Keratinocyte (primary cell): ENCODE results near the gene TGFBI. TPM values are rescaled to one million over a fixed set of nuclear protein-coding genes. Genes with fewer than 3 reads are reported as not detected.
A peak's percentile ranks its signal among the peaks of the same experiment; 100 is the strongest.

Source experiments
- DNase-seq: peaks from one replicate; pipeline ENCODE4 v3.0.0-alpha.2; 2011; ENCODE audit warnings: low read depth, missing footprints, low spot score
- FAIRE-seq: peaks from 2 replicates; lab custom pipeline; 2011; peaks lifted over from hg19 to GRCh38; lab: Jason Lieb, UNC
- H2AFZ ChIP-seq: 2 replicates; pipeline ENCODE4 v1.6.0; 2012; ENCODE audit warnings: low read length, control low read depth, inconsistent platforms; ENCODE audit not compliant: control insufficient read depth
- H3K27ac ChIP-seq: 2 replicates; pipeline ENCODE4 v1.5.1; 2011; ENCODE audit warnings: low read length; ENCODE audit not compliant: control insufficient read depth, insufficient read depth
- H3K27me3 ChIP-seq: 3 replicates; pipeline ENCODE4 v1.6.0; 2011; ENCODE audit warnings: low read length; ENCODE audit not compliant: control insufficient read depth, insufficient read depth; ENCODE audit errors: extremely low read depth
- H3K36me3 ChIP-seq, 2 experiments: 2 replicates in 1 of 2; 3 replicates in 1 of 2; pipeline ENCODE4 v1.5.1; 2011; ENCODE audit warnings: low read length in 2 of 2, mild to moderate bottlenecking in 1 of 2; ENCODE audit not compliant: control insufficient read depth in 2 of 2, insufficient read depth in 2 of 2; ENCODE audit errors: extremely low read depth in 1 of 2
- H3K4me1 ChIP-seq: 3 replicates; pipeline ENCODE4 v1.5.1; 2011; ENCODE audit warnings: low read length; ENCODE audit not compliant: control insufficient read depth, insufficient read depth; ENCODE audit errors: extremely low read depth
- H3K4me2 ChIP-seq: 3 replicates; pipeline ENCODE4 v1.6.0; 2011; ENCODE audit warnings: low read depth, low read length; ENCODE audit not compliant: control insufficient read depth, insufficient read depth; ENCODE audit errors: extremely low read depth
- H3K4me3 ChIP-seq, 3 experiments: fragments of 200-600 bp in 1 of 3; sonication (generic) in 1 of 3; 2 replicates in 2 of 3; 3 replicates in 1 of 3; pipeline ENCODE4 v1.5.1; 2011 to 2016; ENCODE audit warnings: low read length in 3 of 3, mild to moderate bottlenecking in 3 of 3, control low read depth in 2 of 3, inconsistent platforms in 1 of 3, low read depth in 1 of 3, mixed read lengths in 1 of 3, mixed run types in 1 of 3, moderate library complexity in 1 of 3; ENCODE audit not compliant: control insufficient read depth in 2 of 3, insufficient read depth in 2 of 3; ENCODE audit errors: extremely low read depth in 1 of 3
- H3K79me2 ChIP-seq: 2 replicates; pipeline ENCODE4 v1.6.0; 2012; ENCODE audit warnings: low read length; ENCODE audit not compliant: control insufficient read depth, insufficient read depth
- H3K9ac ChIP-seq: 3 replicates; pipeline ENCODE4 v1.6.0; 2011; ENCODE audit warnings: low read length; ENCODE audit not compliant: control insufficient read depth, insufficient read depth; ENCODE audit errors: extremely low read depth
- H3K9me1 ChIP-seq: 3 replicates; pipeline ENCODE4 v1.6.0; 2011; ENCODE audit warnings: low read length; ENCODE audit not compliant: control insufficient read depth, insufficient read depth; ENCODE audit errors: extremely low read depth
- H3K9me3 ChIP-seq: 2 replicates; pipeline ENCODE4 v1.5.1; 2012; ENCODE audit warnings: low read depth, low read length; ENCODE audit not compliant: control insufficient read depth
- H4K20me1 ChIP-seq: 3 replicates; pipeline ENCODE4 v1.6.0; 2011; ENCODE audit warnings: low read length; ENCODE audit not compliant: control insufficient read depth, insufficient read depth; ENCODE audit errors: extremely low read depth
- EZH2 ChIP-seq: IDR thresholded peaks from one replicate; pipeline ENCODE4 v1.6.1; 2012; ENCODE audit warnings: inconsistent platforms, mild to moderate bottlenecking, low read length, moderate library complexity
- dilution Hi-C: fragments of 300-500 bp; cut with MboI; formaldehyde crosslinking; loops from one replicate; pipeline ENCODE4 v1.7.0; 2020; ENCODE audit warnings: low sequenced_read_pairs; ENCODE audit not compliant: extremely low pct_ligation_motif_present
- polyA plus RNA-seq, 5 experiments: library from polyadenylated mRNA; depleted of rRNA in 3 of 5; stranded (reverse) in 3 of 5; stranded (forward) in 1 of 5; unstranded in 1 of 5; fragments of >200 nt; gene quantifications; 1 replicate in 1 of 5; 2 replicates in 3 of 5; 3 replicates in 1 of 5; pipeline versions ENCODE4 v1.2.1 to v1.2.3, GENCODE V29; 2011 to 2012; ENCODE audit warnings: missing spikeins in 2 of 5, low read depth in 1 of 5, low replicate concordance in 1 of 5
- TF ChIP-seq, protein P1 (sequence below), 3 experiments: IDR thresholded peaks in 1 of 3; conservative IDR thresholded peaks in 1 of 3; optimal IDR thresholded peaks in 1 of 3; 2 replicates in 2 of 3; 3 replicates in 1 of 3; pipeline versions ENCODE3 to v1.5.1; 2011; ENCODE audit warnings: low read length in 3 of 3, mild to moderate bottlenecking in 3 of 3, moderate library complexity in 2 of 3, control low read depth in 1 of 3, inconsistent platforms in 1 of 3; ENCODE audit not compliant: insufficient read depth in 2 of 3; ENCODE audit errors: extremely low read depth in 1 of 3

TGFBI gene
- polyA plus RNA-seq, 1 donor (not counting 4 experiments of a cell fraction or from before 2014, with no cell fraction given) = 270 TPM

DNA sequence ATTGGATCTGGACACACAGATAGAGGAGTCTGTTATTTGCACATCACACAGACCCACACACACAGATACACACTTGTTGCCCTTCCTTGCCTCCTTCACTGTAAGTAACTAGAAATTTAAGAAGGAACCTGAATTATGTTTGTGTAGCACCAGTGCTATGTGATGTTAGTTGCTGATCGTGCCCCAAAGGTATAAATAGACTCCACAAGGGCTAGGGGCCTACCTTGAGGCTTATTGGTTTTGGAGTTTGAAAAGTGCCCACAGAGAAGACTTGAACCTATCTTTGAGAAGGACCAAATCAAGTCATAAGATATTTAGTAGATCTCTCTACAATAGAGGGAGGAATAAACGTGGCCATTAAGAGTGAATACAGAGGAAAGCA is 8.8 kb upstream of the TGFBI start:
- Histone ChIP-seq H3K27me3 (no peaks in the 10 kb centered on the region), H3K9me3 (no peaks in the 10 kb centered on the region), H4K20me1 (no peaks in the 10 kb centered on the region), H3K79me2 (no peaks in the 10 kb centered on the region), H3K9ac (peak overlapping the region; percentile 29), H3K4me3 (no peak overlapping the region), H3K27ac (peak overlapping the region; percentile 62), H3K4me1 (peaks cover 63% of the 10 kb centered on the region), H3K9me1 (no peaks in the 10 kb centered on the region), H3K36me3 (no peaks in the 10 kb centered on the region), H3K4me2 (peak overlapping the region; percentile 47), H2AFZ (no peak overlapping the region)
- dilution Hi-C loops = no loop called here
- FAIRE-seq = no peak
- no peak for TF ChIP-seq EZH2
- TF ChIP-seq, protein P1, sequence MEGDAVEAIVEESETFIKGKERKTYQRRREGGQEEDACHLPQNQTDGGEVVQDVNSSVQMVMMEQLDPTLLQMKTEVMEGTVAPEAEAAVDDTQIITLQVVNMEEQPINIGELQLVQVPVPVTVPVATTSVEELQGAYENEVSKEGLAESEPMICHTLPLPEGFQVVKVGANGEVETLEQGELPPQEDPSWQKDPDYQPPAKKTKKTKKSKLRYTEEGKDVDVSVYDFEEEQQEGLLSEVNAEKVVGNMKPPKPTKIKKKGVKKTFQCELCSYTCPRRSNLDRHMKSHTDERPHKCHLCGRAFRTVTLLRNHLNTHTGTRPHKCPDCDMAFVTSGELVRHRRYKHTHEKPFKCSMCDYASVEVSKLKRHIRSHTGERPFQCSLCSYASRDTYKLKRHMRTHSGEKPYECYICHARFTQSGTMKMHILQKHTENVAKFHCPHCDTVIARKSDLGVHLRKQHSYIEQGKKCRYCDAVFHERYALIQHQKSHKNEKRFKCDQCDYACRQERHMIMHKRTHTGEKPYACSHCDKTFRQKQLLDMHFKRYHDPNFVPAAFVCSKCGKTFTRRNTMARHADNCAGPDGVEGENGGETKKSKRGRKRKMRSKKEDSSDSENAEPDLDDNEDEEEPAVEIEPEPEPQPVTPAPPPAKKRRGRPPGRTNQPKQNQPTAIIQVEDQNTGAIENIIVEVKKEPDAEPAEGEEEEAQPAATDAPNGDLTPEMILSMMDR (optimal IDR thresholded peaks at IDR 0.05 in 1 of 3, IDR thresholded peaks at IDR 0.05 in 1 of 3, conservative IDR thresholded peaks at IDR 0.05 in 1 of 3; ENCODE audit: extremely low read depth in 1 of 3, insufficient read depth in 2 of 3, low read length in 3 of 3) = no peak
- no peak for DNase-seq

DNA sequence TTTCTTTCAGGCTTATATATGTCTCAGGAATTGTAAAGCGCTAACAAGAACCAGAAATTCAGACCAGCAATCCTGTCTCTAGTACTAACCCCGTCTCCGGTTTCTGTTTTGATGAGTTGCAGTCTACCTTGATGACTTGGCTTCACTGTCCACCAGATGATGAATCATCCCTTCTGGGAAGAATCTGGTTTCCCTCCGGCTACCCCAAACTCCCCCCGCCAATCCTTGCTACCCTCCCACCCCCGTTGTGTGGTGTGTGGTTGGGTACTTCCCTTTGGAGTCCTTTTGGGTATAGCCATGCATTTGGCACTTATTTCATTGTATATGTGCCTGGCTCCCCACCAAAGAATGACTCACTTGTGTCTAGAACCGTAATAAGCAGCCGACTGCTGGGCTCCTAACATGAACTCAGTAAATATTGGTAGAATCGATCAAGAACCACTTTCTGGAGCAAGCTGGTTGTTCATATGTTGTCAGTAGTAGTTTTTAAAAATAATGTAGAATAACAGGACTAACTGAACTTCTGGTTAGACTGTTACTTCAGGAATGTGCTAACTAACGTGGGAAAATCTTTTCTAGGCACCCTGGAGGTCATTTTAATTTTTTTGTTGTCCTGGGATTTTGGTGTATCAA is 8.3 kb upstream of the TGFBI start:
- Histone ChIP-seq H3K79me2 (no peaks in the 10 kb centered on the region), H3K4me2 (peak overlapping the region; percentile 63), H3K9me1 (no peaks in the 10 kb centered on the region), H2AFZ (no peak overlapping the region), H3K27ac (peak overlapping the region; percentile 78), H3K9me3 (no peaks in the 10 kb centered on the region), H3K4me1 (peaks cover 58% of the 10 kb centered on the region), H3K9ac (peak overlapping the region; percentile 29), H3K4me3 (peak overlapping the region in 2 of 3 experiments; percentile 23 to 41), H3K36me3 (no peaks in the 10 kb centered on the region), H4K20me1 (no peaks in the 10 kb centered on the region), H3K27me3 (no peaks in the 10 kb centered on the region)
- dilution Hi-C loops = no loop called here
- TF ChIP-seq, protein P1 (optimal IDR thresholded peaks at IDR 0.05 in 1 of 3, IDR thresholded peaks at IDR 0.05 in 1 of 3, conservative IDR thresholded peaks at IDR 0.05 in 1 of 3; ENCODE audit: extremely low read depth in 1 of 3, insufficient read depth in 2 of 3, low read length in 3 of 3) = no peak
- TF ChIP-seq EZH2 = no peak
- FAIRE-seq = peak; percentile 99
- peak; percentile 99 for DNase-seq
